HUDEP-2 (cell line): ENCODE results near the gene SRD5A2.

Experiments
- DNase-seq, 76 experiments: peaks; one replicate each; lab custom pipeline; 2025; ENCODE audit not compliant: unreplicated experiment in 76 of 76; lab: John Stamatoyannopoulos, UW

SRD5A2 gene, protein sequence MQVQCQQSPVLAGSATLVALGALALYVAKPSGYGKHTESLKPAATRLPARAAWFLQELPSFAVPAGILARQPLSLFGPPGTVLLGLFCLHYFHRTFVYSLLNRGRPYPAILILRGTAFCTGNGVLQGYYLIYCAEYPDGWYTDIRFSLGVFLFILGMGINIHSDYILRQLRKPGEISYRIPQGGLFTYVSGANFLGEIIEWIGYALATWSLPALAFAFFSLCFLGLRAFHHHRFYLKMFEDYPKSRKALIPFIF

DNA sequence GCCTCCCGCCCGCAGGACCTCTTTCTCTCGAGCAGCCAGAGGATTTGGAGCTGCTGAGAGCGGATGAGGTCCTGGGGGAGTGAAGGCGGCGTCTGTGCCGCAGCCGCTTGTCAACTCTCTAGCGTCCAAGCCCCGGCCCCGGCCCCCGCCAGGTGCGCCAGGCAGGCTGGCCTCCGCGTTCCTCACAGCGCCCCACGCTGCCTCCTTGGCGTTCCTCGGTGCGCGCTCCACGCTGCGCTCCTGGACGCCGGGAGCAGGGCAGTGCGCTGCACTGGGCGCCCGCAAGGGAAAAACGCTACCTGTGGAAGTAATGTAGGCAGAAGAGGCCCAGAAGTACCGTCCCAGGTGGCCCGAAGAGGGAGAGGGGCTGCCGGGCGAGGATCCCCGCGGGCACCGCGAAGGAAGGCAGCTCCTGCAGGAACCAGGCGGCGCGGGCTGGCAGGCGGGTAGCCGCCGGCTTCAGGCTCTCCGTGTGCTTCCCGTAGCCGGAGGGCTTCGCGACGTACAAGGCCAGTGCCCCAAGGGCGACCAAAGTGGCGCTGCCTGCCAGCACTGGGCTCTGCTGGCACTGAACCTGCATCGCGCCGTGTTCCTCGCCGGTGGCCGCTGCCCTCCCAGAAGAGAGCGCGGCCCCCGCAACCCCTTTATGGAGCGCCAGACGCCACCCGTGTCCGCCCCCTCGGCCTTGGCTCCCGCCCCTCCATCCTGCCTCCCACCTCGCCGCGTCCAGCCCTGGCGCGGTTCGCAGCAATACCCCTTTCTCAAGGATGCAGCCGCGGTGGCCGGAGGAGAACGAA, at the start of gene SRD5A2:
Gene SRD5A2 (minus strand): TSS at position 618 of the 797 bp plus-strand sequence. CDS start 38 bp downstream, at position 580.
- no peak for DNase-seq

DNA sequence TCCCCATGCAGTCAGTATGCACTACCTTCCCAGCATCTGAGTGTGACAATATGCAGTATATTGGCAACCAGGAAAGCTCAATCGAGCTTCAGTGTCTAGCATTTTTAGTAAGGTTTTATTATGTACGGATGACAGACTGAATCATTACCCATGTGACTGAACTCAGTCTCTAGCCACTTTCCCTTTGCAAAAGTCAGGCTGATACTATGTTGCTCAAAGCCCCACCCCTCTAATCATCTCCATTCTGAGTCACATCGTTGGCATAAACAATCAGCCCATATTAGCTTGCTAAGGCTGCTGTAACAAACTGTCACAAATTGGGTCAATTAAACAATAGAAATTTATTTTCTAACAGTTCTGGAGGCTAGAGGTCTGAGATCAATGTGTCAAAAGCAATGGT, 25.8 kb upstream of the SRD5A2 start:
- no peak for DNase-seq

DNA sequence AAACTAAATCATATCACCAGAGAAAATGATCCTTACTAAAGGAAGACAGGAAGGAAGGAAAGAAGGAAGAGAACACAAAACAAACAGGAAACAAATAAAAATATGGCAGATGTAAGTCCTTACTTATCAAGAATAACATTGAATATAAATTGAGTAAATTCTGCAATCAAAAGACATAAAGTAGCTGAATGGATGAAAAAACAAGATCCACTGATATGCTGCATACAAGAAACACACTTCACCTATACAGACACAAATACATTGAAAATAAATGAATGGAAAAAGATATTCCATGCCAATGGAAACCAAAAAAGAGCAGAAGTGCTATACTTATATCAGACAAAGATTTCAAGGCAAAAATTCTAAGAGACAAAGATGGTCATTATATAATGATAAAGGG, 18.0 kb upstream of the SRD5A2 start:
- no peak for DNase-seq

DNA sequence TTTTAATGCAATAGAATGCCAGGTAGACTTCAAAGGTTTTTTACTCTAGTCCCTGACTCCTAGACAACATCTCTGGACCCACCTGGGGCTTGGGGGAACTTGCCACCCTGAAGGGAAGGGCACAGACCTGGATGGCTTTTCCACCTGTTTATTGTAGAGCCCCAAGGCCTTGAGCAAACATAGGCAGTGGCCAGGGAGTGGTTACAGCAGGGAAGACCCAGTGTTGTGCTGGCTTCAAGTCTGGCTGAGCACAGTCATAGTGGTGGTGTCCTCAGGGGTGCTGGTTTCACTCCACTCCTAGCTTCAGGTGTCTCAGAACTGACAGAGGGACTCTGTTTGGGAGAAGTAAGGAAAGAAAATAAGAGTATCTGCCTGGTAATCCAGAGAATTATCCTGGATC, 5.5 kb upstream of the SRD5A2 start:
- no peak for DNase-seq

DNA sequence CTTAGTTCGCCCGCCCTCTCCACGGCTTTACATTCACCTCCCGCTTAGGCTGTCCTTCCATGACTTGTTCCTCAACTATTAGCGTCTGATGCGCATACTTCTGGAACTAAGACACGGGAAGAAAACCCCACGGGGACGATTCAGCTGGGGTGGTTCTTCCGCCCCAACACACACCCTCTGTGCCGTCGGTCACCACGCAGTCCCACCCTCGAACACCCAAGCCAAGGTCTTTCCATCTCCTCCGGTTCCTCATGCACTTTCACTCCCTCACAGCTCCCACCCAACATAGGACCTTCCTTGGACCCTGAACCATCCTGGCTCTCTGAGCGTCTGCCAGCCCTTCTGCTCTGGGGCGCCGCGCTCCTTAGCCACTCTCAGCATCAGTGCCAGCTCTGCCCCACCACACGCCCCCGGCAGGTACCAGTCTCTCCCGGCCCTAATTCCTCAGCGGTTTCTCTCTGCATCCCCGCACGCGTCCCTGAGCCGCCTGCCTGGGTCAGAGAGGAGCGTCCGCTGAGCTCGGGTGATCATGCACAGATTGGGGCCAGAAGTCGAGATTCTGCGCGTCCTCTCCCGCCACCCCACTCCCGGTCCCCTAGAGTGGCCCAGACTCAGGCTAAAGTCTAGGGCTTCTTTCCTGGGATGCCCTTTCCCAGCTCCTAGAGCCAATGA, 522 bp upstream of the SRD5A2 start:
- DNase-seq: no peak

DNA sequence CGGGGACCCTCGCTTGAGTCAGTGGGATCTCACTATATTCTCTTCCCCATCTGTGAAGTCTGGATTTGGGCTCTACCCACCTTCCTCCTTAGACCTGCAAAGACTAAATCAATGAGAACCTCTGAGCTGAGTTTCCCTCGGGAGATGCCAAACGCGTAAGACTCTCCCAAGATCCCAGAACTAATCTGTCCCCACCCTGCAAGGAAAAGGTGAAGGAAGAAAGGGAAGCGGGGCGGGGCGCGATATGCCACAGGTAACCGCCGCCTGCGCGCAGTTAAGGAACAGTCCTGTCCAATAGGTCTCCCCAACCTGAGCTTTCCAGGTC, 780 bp downstream of the SRD5A2 start:
- DNase-seq: no peak

DNA sequence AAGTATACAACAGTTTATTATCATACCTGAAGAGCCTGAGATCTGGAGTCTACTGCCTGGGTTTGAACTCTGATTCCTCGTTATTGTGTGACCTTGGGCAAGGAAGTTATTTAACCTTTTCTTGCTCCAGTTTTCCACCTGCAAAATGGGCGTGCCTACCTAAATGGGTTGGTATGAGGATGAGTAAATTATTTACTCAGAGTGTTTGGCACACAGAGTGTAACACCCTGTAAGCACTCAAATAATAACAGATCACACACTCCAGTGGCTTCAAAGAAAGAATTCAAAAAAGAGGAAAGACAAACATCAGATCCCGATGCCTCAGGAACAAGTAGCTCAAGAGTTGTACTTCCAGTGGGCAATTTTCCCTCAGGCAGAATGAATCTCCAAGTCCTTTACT, 2.4 kb downstream of the SRD5A2 start:
- no peak for DNase-seq

DNA sequence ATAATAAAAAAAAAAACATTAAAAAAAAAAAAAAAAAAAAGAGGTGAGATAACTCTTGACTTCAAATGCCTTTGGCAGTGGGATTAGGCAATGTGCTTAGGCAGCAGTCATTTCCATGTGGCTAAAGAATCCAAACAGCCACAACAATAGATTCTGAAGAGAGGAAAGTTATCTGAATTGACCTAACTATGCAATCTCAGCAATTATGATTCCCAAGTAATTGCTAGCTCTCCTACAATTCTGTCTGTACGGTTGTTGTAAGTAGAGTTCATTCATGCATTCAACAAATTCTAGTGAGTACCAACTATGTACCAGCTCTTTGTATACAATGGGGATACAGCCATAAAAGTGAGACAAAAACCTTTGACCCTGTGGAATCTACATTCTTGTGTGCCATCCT, 3.6 kb downstream of the SRD5A2 start:
- DNase-seq: no peak

DNA sequence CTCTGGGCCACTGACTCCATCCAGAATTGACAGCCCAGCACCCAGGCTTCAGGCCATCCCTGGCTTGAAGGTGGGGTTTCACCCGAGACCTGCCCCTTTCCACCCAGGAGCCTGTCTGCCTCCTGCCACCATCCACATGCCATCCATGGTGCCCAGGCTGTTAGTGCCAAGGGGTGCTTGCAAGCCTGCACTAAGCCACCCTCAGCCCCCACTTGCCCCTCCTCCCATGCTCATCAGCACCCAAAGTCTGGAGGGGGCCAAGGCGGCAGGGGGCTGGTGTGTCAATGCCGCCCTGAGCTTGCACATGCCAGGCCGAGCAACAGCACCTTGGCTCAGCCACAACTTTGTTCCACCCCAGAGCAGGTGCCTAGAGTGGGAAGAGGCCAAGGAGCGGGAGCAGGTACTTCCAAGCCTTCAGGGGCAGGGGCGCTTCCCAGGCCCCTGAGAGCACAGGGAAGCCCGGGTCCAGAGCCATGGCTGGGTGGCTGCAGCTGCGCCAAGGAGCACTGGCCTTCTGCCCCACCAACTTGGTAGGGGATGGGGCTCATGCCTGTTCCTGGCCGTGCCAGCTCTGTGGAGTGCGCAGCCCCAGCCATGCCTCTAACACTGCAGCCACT, 12.0 kb downstream of the SRD5A2 start:
- no peak for DNase-seq

DNA sequence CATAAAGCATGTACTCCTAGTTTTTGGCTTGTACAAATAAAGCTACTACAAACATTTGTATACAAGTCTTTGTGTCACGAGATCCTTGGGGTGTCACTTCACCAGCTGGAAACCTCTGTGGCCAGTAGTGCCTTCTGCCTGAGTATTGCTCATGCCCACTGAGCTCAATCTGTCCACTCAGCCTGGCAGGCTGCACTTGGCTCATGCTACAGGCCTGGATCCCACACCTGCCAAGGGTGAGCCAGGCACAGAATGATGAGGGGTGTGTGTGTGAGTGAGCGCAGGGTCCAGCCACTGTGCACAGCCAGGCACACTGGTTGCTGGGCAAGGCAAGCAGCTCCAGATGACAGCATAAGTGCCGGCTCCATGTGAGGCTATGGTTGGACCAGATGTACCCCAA, 13.1 kb downstream of the SRD5A2 start:
- DNase-seq: no peak

DNA sequence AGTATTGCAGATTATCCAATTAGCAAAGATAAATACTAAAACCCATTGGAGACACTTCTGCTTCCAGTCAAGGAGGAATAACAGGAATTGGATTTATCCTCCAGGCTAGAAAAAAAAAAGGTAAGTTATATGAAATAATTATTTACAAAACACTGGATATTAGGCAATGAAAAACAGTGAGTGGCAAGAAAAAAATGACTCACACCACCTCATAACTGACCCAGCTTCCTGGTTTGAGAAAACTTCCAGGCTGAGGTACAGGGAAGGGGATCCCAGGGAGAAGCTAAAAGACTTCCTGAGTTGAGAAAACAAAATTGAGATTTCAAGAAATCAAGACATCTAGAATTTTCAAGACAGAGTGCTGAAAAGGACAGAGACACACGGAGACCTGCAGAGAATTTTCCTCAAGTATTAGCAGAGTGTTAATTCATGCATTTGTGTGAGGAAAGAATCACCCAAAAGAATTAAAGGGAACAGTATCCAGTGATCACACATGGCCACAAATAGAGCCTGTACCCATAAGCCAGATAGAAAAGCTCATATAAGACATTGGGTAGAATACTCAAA, 17.4 kb downstream of the SRD5A2 start:
- DNase-seq: no peak

DNA sequence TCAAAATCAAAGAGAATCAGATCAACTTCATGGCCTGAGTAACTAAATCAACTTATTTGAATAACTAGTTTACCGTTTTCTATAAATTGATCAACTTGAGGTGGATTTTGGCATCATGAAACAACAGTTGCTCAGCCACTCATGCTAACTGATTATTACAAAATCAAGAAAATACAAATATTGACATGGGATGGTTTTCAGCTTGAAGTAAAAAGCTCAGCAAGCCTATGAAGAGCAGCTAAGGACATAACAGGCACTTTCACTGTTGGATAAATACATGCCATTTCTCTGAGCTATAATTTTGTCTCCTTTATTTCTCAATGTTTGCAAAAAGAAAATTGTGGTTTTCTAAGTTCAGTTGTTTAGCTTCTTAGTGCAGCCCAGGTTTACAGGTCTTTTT, 18.9 kb downstream of the SRD5A2 start:
- DNase-seq: no peak

DNA sequence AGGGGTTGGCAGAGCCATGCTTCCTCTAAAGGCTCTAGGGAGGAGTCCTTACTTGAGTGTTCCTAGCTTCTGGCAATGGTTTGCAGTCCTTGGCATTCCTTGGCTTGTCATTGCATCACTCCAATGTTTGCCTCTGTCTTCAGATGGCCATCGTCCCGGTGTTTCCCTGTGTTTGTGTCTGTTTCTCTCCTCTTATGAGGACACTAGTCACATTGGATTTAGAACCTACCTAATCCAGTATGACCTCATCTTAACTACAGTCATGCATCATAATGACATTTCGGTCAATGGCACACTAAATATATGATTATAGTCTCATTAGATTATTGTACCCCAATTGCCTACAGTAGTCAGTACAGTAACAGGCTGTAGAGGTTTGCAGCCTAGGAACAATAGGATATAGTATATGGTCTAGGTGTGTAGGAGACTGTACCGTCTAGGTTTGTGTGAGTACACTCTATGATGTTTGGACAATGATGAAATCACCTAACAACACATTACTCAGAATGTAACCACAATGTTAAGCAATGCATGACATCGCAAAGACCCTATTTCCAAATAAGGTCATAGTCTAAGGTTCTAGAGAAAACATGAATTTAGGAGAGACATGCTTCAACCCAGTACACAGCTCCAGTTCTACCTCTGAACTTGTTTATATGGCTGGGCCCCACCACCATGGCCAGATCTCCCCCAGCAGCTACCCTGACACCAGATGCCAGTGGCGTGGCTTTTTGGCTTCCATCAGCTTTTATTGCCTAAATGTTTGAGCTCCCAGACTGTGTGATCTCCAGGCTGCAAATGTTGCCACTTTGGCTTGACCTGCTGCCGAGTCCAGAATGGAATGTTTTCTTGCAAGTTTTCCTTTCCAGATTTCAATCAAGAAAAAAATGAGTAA, 22.1 kb downstream of the SRD5A2 start:
- no peak for DNase-seq

DNA sequence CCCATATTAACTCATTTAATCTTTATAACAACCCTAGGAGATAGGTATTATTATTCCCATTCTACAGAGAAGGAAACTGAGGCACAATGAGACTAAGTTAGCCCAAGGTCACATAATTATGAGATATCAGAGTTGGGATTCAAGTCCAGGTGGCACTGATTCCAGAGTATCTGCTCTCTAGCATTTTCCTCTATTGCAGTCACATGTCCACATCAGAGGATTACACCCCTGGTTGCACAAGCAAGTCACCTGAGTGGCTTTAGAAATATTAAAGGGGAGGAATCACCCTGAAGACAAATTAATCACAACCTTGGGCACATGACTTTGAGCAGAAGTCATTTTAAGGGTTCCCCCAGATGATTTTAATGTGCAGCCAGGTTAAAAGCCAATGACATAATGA, 23.8 kb downstream of the SRD5A2 start:
- no peak for DNase-seq

DNA sequence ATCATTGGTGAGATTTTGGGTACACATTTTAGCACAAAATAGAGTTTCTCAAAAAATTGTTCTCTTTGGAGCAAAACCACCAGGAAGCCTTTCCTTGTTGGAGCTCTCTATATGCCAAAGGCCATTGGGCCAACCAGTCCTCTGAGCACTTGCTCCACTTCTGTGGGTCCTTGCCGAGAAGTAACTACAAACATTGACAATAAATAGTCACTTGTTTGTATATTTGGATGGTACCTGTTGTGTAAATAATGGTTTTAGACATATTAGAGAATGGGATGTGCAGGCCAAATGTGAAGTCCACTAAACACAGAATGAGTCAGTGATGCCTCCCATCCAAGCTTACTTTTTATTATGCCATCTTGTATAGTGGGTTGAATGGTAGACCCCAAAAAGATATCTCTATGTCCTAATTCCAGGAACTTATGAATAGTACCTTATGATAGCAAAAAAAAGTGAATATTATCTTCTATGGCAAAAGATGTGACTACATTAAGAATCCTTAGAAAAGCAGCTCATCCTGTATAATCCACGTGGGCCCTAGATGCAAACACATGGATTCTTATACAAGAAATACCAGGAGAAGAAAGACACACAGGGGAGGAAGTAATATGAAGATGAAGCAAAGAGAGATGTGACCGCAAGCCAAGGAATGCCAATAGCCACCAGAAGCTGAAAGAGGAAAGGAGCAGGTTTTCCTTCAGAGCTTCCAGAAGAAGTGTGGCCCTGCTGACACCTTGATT, 24.6 kb downstream of the SRD5A2 start:
- no peak for DNase-seq

DNA sequence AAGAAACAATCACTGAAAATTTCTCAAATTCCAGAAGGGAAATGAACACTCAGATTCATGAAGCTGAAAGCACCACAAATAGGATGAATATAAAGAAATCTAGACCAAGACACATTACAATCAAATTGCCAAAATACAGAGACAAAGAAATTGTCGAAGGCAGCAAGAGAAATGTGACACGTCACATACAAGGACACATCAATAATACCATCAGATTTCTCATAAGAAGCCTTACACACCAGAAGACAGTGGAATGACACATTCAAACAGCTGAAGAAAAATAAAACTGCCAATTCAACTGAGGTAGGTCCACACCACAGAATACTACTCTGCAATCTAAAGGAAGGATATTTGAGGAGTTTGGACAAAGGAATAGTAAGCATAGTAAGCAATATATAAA, 27.4 kb downstream of the SRD5A2 start:
- no peak for DNase-seq

DNA sequence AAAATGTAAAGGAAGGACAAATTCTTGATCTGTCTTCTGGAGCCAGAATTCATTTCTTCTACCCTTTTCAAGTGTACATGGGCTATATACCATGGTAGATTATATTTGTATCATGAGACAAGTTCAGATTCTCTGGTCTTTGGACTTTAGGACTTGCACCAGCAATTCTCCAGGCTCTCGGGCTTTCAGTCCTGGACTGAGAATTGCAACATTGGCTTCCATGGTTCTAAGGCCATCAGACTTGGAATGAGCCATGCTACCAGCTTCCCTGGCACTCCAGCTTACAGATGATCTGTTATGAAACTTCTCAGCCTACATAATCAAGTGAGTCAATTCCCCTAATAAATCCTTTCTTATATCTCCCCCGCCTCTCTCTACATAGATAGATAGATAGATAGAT, 33.3 kb downstream of the SRD5A2 start:
- DNase-seq: no peak

DNA sequence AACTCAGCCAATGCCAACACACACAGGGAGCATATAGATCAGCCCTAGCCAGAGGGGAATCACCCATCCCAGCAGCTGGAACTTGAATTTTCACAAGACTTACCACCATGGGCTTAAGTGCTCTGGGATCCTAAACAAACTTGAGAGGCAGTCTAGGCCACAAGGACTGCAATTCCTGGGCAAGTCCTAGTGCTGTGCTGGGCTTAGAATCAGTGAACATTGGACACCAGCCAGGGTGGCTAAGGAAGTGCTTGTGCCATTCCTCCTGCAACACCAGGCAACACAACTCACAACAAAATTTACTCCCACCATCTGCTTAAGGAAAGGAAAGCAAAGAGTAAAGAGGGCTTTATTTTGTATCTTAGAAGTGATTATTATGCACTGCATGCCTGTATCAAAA, 38.9 kb downstream of the SRD5A2 start:
- DNase-seq: no peak

DNA sequence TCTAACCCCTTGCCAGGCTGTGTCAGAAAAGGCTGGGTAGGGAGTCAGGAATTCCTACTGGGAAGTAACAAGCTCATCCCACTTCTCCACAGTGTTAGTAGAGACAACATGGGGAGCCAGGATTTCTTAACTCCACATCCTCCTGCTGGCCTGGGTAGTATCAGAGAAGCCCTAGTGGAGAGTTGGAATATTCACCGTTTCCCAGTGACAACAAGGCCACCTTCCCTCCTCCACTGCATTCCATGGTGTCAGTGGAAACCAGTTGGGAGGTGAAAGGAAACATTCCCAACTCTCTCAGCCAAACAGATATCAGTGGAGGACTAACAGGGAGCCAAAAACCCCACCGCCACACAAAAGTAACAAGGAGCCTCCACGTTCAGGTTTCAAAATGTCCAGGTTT, 41.2 kb downstream of the SRD5A2 start:
- no peak for DNase-seq

DNA sequence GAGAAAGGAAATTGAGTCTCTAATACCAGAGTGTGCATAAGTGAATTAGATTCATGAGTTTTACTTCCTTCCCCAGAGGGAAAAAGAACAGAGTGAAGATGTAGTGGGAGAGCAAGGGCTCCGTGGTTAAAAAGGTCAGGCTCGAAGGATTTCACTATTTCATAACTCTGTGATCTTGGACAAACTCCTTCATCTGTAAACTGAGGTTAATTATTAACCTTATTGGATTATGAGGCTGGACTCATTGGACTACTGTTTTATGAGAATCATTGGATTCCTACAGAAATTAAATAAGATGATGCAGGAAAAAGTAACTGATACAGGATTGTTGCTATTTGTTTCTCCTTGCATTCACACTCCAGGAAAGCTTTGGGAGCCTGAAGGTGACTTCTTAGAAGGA, 45.0 kb downstream of the SRD5A2 start:
- DNase-seq: no peak
